GM18526 (cell line): ENCODE data around the gene PPM1N.

Experiments
- POLR2A ChIP-seq: IDR thresholded peaks from 3 replicates; pipeline ENCODE4 v1.6.1; 2011; ENCODE audit not compliant: insufficient read length; ENCODE audit errors: extremely low read depth

PPM1N gene

DNA sequence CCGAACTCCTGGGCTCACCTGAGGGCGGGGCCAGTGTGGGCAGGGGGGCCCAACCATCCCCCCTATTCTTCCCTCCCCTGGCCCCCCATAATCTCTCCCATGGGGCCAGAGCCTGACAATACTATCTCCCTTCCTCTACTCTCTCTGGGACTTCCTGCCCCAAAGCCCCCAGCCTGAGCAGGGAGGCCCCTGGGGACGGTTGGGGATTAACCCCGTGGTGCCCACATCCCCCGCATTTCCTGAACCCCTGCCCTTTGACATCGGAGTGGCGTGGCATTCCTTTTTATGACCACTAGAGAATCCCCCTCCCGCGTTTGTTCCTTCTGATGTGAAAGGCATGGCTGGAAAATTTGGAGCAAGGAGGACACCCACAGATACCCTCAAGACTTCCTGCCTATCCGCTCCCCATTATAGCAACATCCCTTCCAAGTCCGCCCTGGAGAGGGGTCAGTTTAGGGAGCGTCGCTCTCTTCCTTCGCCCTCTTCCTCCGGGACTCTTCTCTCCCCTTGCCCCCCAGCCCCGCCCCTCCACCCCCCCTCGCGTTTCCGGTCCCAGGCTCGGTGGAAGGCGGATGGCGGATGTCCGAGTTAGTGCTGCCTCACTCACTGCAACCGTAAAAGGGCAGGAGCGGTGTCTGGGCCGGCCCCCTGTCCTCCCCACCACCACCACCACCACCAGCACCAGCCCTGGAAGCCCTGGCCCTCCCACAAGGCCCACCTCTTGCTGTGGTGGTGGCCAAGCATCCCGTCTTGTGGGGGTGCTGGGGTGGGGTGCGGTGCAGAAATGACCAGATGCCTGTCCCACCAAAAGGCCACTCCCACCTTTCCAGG lies 10.8 kb downstream of the PPM1N start:
- peak; percentile 9 for TF ChIP-seq POLR2A

DNA sequence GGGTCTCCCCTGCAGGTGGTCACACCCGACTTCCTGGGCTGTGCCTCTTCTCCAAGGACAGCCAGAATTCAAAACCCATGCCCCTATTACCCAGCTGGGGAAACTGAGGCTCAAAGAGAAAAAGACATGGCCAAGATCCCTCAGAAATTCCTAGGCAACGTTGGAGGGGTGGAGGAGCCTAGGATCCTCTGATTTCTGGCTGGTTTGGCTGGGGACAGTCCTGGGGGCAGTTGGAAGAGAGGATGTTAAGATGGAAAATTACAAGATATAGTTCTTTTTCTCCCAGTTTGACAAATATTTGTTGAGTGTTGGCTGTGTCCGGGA lies 11.4 kb downstream of the PPM1N start:
- no peak for TF ChIP-seq POLR2A

GRCh38 chr19:45511074-45511473 lies 12.8 kb downstream of the PPM1N start:
- no peak for TF ChIP-seq POLR2A

GRCh38 chr19:45512881-45513483 lies 14.7 kb downstream of the PPM1N start:
- no peak for TF ChIP-seq POLR2A

DNA sequence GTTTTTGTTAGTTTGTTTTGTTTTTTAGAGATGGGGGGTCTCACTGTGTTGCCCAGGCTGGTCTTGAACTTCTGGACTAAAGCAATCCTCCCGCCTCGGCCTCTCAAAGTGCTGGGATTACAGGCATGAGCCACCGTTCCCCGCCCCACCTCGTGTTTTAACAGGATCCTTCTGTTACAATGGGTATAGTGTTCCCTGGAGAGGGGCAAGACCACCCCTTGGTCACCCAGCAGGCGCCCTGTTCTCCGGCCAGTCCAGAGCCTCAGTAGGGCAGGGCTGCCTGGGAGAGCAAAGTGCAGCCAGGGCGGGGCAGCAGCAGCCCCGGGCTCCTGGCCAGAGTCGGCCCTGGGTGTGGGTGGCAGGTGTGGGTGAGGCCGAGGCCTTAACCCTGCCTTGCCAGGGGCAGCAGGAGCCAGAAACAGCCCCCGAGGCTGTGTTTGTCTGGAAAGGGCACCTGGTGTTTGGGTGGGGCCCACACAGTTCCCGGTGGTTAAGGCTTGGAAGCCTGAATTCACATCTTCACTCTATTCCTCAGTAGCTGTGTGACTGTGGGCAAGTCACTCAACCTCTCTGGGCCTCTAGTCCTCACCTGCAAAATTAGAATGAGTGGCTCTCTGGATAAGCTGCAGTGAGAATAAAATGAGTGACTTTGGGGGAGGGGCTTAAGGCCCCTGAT lies 16.3 kb downstream of the PPM1N start:
- no peak for TF ChIP-seq POLR2A

- TF ChIP-seq POLR2A = no peak
Measured at GRCh38 chr19:45515081-45515624, 16.9 kb downstream of the PPM1N start.

DNA sequence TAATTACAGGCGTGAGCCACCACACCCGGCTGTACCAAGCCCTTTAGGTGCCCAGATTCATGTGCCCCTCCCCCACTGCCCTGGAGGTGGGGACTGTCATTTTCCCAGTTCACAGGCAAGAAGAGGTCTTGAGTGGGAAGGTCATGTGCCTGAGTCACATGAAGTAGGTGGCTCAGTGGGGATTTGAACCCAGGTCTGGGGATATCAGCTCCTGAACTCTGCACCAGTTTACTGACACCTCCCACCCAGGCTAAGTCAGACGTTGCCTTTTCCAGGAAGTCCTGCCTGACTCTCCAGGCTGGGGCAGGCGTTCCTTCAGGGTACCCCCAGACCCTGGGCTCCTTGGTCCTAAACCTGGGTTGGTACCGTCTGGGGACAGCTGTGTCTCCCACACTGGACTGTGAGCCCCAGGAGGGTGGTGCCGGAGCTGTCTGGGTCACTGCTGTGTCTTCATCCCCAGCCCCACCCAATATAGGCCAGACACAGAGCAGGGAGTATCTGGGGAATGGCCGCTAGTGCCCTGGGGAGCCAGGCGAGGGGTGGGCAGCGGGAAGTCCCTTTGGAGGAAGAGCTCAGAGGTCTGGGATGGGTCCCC lies 17.7 kb downstream of the PPM1N start:
- no peak for TF ChIP-seq POLR2A

DNA sequence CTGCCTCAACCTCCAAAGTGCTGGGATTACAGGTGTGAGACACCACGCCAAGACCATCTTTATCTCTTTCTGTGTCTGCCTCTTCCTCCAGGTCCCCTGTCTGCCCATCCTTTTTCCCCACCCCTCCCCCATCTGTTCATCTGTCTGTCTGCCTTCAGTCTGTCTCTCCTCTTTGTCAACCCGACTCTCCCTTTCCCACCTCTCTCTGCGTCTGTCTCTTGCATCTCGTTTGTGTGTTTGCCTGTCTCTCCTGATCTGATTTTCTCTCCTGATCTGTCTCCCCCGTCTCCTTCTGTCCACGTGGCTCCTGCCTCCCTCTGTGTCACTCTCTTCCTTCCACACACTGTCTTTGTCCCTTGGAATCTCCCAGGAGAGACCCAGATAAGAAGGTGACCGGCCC lies 19.0 kb downstream of the PPM1N start:
- no peak for TF ChIP-seq POLR2A

DNA sequence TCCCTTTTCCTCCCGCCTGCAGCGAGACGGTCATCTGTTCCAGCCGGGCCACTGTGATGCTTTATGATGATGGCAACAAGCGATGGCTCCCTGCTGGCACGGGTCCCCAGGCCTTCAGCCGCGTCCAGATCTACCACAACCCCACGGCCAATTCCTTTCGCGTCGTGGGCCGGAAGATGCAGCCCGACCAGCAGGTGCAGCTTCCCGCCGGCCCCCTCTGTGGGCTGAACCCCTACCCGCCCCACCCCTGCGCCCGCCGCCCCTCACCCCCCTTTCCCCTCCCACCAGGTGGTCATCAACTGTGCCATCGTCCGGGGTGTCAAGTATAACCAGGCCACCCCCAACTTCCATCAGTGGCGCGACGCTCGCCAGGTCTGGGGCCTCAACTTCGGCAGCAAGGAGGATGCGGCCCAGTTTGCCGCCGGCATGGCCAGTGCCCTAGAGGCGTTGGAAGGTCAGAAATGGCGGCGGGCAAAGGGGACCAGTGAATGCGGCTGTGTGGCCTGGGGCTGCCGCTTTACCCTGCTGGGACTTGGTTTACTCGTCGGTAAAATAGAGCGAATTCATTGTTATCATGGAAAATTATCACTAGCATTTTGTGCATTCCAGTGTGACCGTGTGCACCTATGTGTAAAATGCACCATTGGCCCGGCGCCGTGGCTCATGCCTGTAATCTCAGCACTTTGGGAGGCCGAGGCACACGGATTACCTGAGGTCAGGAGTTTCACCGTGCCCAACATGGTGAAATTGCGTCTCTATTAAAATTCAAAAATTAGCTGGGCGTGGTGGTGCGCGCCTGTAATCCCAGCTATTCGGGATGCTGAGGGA lies 19.6 kb downstream of the PPM1N start:
- no peak for TF ChIP-seq POLR2A

- TF ChIP-seq POLR2A = no peak
Measured at GRCh38 chr19:45518469-45518826, 20.2 kb downstream of the PPM1N start.

DNA sequence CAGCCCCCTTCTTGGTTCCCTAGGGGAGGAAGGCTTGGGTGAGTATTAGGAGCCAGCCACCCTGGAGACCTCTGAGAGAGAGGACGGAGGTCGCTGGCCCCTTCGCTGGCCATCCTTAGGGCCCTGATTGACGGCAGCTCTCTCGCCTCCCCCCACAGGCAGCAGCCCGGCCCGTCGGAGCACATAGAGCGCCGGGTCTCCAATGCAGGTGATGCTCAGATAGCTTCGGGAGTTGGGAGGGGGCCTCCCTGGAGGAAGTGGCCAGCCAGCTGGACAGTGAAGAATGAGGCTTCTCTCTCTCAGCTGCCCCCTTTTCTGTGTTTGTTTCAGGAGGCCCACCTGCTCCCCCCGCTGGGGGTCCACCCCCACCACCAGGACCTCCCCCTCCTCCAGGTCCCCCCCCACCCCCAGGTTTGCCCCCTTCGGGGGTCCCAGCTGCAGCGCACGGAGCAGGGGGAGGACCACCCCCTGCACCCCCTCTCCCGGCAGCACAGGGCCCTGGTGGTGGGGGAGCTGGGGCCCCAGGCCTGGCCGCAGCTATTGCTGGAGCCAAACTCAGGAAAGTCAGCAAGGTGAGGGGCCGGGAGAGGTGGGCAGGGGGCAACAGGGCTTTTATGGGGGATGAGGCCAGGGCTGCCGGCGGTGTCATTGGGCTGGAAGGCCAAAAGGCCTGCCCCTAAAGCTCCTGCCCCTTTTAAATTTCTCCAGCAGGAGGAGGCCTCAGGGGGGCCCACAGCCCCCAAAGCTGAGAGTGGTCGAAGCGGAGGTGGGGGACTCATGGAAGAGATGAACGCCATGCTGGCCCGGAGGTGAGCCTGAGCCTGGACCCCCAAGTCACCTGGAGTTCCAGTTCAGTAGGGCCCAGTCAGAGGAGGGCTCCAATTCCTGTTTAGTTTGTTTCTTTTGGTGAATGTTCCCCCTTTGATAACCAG lies 24.0 kb downstream of the PPM1N start:
- no peak for TF ChIP-seq POLR2A

GRCh38 chr19:45523642-45524256 lies 25.5 kb downstream of the PPM1N start:
- no peak for TF ChIP-seq POLR2A

GRCh38 chr19:45524575-45525129 lies 26.4 kb downstream of the PPM1N start:
- TF ChIP-seq POLR2A = no peak

DNA sequence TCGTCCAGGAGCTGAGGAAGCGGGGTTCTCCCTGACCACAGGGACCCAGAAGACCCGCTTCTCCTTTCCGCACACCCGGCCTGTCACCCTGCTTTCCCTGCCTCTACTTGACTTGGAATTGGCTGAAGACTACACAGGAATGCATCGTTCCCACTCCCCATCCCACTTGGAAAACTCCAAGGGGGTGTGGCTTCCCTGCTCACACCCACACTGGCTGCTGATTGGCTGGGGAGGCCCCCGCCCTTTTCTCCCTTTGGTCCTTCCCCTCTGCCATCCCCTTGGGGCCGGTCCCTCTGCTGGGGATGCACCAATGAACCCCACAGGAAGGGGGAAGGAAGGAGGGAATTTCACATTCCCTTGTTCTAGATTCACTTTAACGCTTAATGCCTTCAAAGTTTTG lies 27.9 kb downstream of the PPM1N start:
- TF ChIP-seq POLR2A = no peak

- no peak for TF ChIP-seq POLR2A
Measured at GRCh38 chr19:45526971-45527370, 28.7 kb downstream of the PPM1N start.
